Hindlimb muscle (tissue), 1 donor: Measurements from ENCODE around the gene CPNE5. TPM values are rescaled to one million over a fixed set of nuclear protein-coding genes. Genes with fewer than 3 reads are reported as not detected.

Source experiments
- DNase-seq: peaks from one replicate; pipeline ENCODE4 v3.0.0-alpha.2; 2013
- polyA plus RNA-seq: library from polyadenylated mRNA; unstranded; fragments of 120-200 nt; gene quantifications from one replicate; pipeline ENCODE4 v1.2.1, GENCODE V29; 2013; ENCODE audit not compliant: insufficient read length

CPNE5 gene
- polyA plus RNA-seq, result 16.9 TPM

GRCh38 chr6:36838896-36839748 lies at the start of gene CPNE5:
CPNE5 (minus strand) TSS chr6:36839444; CDS start chr6:36839377, 67 bp downstream.
- peak; percentile 42 for DNase-seq

- DNase-seq, result no peak
Measured at GRCh38 chr6:36888115-36888643, 48.9 kb upstream of the CPNE5 start.

DNA sequence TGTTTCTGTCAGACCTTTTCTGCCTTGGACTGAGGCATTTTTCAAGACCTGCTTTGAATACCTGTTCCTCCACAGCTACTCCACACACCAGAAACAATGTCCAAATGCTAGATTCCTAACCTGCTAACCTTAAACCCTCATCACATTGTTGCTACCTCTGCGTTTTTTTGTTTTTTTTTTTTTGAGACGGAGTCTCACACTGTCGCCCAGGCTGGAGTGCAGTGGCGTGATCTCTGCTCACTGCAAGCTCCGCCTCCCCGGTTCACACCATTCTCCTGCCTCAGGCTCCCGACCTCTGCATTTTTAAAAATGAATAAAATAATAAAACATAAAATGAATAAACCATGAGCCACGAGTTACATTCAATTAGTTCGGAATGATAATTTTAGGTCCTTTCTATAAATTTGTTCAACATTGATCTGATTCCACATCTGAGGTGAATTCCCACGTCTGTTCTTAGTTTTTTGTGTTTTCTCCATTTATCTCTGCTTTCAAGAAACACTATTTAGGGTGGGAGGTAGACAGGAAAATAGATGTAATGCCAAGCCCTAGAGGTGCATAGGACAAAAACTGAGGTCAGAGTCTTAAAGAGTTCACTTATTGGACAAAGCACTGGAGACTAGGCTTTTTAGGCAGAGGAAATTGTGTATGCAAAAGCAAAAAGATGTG lies 47.8 kb upstream of the CPNE5 start:
- DNase-seq, result no peak

- peak; percentile 96 for DNase-seq
Measured at GRCh38 chr6:36885461-36886401, 46.5 kb upstream of the CPNE5 start, which contains the start of gene C6orf89. C6orf89 (plus strand) TSS chr6:36885952; CDS start chr6:36899445, 13,493 bp downstream.

GRCh38 chr6:36884610-36885009 lies 45.4 kb upstream of the CPNE5 start:
- no peak for DNase-seq

- DNase-seq, result no peak
Measured at GRCh38 chr6:36875250-36875633, 36.0 kb upstream of the CPNE5 start.

GRCh38 chr6:36874443-36875249 lies 35.4 kb upstream of the CPNE5 start, which contains the start of gene PPIL1:
PPIL1 (minus strand) TSS chr6:36874803; CDS start chr6:36874772, 31 bp downstream.
- DNase-seq, result peak; percentile 92

GRCh38 chr6:36873612-36874442 lies 34.6 kb upstream of the CPNE5 start:
- peak; percentile 8 for DNase-seq

DNA sequence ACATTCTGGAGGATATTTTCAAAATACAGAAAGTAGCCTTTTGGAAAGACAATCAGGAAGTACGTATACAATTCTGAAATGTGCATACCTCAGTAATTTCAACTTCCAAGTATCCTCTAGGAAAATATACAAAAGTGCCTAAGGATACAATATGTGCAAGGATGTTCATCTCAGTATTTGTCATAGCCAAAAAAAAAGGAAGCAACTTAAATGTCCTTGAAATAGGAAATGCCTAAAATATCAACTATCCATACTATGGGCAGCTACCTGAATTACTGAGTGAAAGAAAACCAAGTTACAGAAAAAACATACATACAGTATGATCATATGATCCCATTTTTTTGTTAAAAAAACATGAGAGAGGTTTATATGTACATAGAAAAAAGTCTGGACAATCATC lies 33.9 kb upstream of the CPNE5 start:
- no peak for DNase-seq

- no peak for DNase-seq
Measured at GRCh38 chr6:36871686-36872085, 32.4 kb upstream of the CPNE5 start.

- no peak for DNase-seq
Measured at GRCh38 chr6:36867471-36868224, 28.4 kb upstream of the CPNE5 start.

DNA sequence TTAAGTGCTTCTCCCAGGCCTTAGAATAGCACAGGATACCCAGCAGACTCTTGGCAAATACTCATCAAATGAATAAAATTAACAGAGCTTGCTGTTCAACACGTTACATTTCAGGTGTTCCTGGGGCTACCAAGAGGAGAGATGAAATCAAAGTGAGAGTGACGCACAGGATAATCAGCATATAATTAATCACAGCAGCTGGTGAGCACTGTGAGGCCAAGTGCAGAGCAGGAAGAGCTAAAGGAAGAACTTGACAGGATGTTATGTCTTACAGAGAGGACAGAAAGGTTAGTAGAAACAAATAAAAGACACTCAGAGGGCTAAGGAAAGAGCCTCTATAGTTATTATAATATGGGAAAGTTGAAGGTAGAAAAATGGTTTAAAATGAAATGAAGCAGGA lies 26.6 kb upstream of the CPNE5 start:
- DNase-seq, result no peak

DNA sequence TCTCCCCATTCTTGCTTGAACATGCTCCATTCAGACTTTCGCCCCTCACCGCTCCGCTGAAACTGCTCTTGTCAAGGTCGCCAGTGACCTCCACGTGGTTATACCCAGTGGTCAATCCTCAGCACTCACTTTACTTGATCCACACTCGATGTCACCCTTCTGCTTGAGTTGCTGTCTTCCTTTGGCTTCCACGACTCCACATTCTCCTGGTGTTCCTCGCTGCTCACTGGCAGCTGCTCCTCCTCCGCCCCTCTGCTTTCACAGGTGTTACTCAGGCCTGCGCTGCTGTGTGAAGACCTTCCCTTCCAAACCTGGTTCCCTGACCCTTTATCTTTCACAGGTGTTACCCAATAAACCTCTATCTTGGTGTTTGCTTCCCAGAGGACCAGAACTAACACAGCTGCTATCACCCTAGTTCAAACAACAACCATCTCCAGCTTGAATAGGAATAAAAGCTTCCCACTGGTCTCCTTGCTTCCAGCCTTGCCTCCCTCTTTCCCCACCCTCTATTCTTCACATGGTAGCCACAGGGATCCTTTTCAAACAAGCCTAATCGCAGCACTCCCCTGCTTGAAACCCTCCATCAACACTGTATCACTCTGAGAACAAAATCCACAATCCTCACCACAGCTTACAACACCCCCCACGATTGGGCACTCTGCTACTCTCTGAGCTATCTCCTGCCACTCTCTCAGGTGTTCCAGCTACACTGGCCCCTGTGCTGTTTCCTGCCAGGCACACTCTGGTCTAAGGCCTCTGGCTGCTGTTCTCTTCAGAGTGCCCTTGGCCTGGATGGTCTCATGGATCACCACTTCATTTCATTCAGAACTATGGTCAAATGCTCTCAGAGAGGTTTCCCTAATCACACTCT lies 24.7 kb upstream of the CPNE5 start:
- DNase-seq, result no peak

DNA sequence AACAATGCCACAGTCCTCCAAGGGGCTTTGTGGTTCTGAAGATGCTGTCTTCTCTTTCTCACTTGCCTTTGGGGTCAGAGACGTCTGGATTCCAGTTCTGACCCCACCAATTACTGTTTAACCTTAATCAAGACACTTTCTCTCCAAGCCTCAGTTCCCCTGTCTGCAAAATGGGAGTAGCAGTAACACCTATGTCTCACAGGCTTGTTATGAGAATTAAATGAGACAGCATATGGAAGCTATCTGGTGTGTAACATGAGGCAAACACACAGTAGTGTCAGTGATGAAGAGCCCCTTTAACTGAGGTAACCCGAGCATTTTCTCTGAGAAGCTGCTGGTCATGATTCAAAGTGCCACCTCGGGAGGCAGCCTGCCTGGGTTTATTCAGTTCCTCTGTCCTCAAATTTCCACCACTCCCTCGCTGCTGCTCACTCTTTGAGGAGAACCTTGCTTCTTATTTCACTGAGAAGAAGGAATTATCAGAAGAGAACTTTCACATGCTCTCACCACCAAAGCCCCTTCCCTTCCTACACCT lies 23.7 kb upstream of the CPNE5 start:
- no peak for DNase-seq

- DNase-seq, result no peak
Measured at GRCh38 chr6:36862164-36862847, 23.1 kb upstream of the CPNE5 start.

GRCh38 chr6:36860126-36860525 lies 20.9 kb upstream of the CPNE5 start:
- DNase-seq, result no peak

- peak; percentile 40 for DNase-seq
Measured at GRCh38 chr6:36858407-36858981, 19.2 kb upstream of the CPNE5 start.
